ENCODE results near the gene EPHX1.
"Not testable (repeated sequence)": the region's sequence is repeated elsewhere in the genome, so short reads cannot be mapped to it uniquely, and the experiment has no call there.

The EPHX1 gene

GRCh38 chr1:225777583-225778336, 32.2 kb upstream of the EPHX1 start, which contains the start of gene SRP9:
Gene SRP9, plus strand, starts transcription at chr1:225777826. Its CDS starts 115 bp downstream, at chr1:225777941.
- peak; percentile 96 for DNase-seq

- DNase-seq = no peak
Observed at GRCh38 chr1:225778337-225778669, 31.6 kb upstream of the EPHX1 start.

GRCh38 chr1:225779165-225779564, 30.8 kb upstream of the EPHX1 start:
- not testable (repeated sequence) for DNase-seq

GRCh38 chr1:225780134-225780533, 29.8 kb upstream of the EPHX1 start:
- no peak for DNase-seq

- no peak for DNase-seq
Observed at GRCh38 chr1:225780630-225781029, 29.3 kb upstream of the EPHX1 start.

GRCh38 chr1:225789142-225789541, 20.8 kb upstream of the EPHX1 start:
- not testable (repeated sequence) for DNase-seq

- no peak for DNase-seq
Observed at GRCh38 chr1:225794954-225795353, 15.0 kb upstream of the EPHX1 start.

GRCh38 chr1:225796097-225796496, 13.8 kb upstream of the EPHX1 start:
- DNase-seq = not testable (repeated sequence)

GRCh38 chr1:225801146-225801545, 8.8 kb upstream of the EPHX1 start:
- not testable (repeated sequence) for DNase-seq

- no peak for DNase-seq
Observed at GRCh38 chr1:225806249-225806648, 3.7 kb upstream of the EPHX1 start.

GRCh38 chr1:225806736-225807135, 3.2 kb upstream of the EPHX1 start:
- not testable (repeated sequence) for DNase-seq

- no peak for DNase-seq
Observed at GRCh38 chr1:225808136-225808535, 1.8 kb upstream of the EPHX1 start.

- DNase-seq = not testable (repeated sequence)
Observed at GRCh38 chr1:225810579-225811538, 935 bp downstream of the EPHX1 start.

- no peak for DNase-seq
Observed at GRCh38 chr1:225811622-225812487, 1.9 kb downstream of the EPHX1 start.

- DNase-seq = no peak
Observed at GRCh38 chr1:225812488-225813213, 2.7 kb downstream of the EPHX1 start.

- DNase-seq = no peak
Observed at GRCh38 chr1:225813214-225813964, 3.5 kb downstream of the EPHX1 start.

- DNase-seq = no peak
Observed at GRCh38 chr1:225814381-225814780, 4.5 kb downstream of the EPHX1 start.

- not testable (repeated sequence) for DNase-seq
Observed at GRCh38 chr1:225815090-225815489, 5.2 kb downstream of the EPHX1 start.

- no peak for DNase-seq
Observed at GRCh38 chr1:225815526-225816178, 5.7 kb downstream of the EPHX1 start.

- DNase-seq = no peak
Observed at GRCh38 chr1:225816643-225817538, 7.0 kb downstream of the EPHX1 start.

Measured in amniotic stem cell (primary cell).